Activated CD8-positive, alpha-beta memory T cell treated with anti-CD3 and anti-CD28 coated beads for 36 hours (primary cell): Measurements from ENCODE around the gene DUSP1. TPM values are rescaled to one million over a fixed set of nuclear protein-coding genes. Genes with fewer than 3 reads are reported as not detected.
"Not testable (repeated sequence)": the region's sequence is repeated elsewhere in the genome, so short reads cannot be mapped to it uniquely, and the experiment has no call there.

Experiments
- CTCF ChIA-PET: fragments of 350-600 bp; sonication (Branson Sonifier 250); formaldehyde crosslinking; loops from one replicate; lab custom pipeline; 2021; ENCODE audit warnings: antibody characterized with exemption; lab: Charles Lee
- POLR2A ChIA-PET: fragments of 350-600 bp; sonication (Branson Sonifier 250); formaldehyde crosslinking; loops from one replicate; lab custom pipeline; 2021; ENCODE audit warnings: antibody characterized with exemption; lab: Charles Lee
- total RNA-seq, 2 experiments: library from RNA; stranded (reverse); gene quantifications; one replicate each; pipeline ENCODE4 v1.2.3, GENCODE V29; 2021

Gene DUSP1
- total RNA-seq, 2 experiments from 2014 or later: 7.0 to 7.3 TPM

DNA sequence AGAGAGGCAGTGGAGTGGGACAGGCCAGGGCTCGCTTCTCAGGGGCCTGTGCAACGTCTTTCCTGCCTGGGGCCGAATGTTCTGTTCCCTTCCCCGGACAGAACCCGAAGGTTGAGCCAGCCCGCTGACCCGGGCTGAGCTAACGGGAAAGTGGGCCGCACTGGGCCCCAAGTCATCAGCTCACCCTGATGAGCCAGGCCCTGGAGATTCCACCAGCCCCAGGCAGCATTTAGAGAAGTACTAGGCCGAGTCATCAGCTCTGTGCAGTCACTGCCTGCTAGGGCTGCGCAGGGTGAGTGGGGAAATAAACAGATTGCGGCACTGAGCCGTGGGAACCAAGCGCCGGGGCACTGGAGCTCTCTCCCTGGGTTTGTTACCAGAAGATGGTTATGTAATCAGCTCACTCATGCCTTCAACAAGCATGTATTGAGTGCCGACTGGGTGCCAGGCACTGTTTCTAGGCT, 29.1 kb upstream of the DUSP1 start:
- ChIA-PET POLR2A (interaction anchor here (1.6 kb wide), 1 partner anchor 29 kb away, joined by 4 read pairs; the partner anchor contains the start of gene DUSP1), CTCF (no interaction called here)

GRCh38 chr5:172799416-172799815, 28.4 kb upstream of the DUSP1 start:
- POLR2A ChIA-PET: interaction anchor here (1.6 kb wide), 1 partner anchor 29 kb away, joined by 4 read pairs; the partner anchor contains the start of gene DUSP1
- CTCF ChIA-PET: no interaction called here

GRCh38 chr5:172798422-172799215, 27.6 kb upstream of the DUSP1 start:
- POLR2A ChIA-PET: interaction anchor here (1.2 kb wide), 2 partner anchors 25 to 26 kb away, joined by 3 read pairs; no protein-coding TSS in a partner anchor
- CTCF ChIA-PET: no interaction called here

DNA sequence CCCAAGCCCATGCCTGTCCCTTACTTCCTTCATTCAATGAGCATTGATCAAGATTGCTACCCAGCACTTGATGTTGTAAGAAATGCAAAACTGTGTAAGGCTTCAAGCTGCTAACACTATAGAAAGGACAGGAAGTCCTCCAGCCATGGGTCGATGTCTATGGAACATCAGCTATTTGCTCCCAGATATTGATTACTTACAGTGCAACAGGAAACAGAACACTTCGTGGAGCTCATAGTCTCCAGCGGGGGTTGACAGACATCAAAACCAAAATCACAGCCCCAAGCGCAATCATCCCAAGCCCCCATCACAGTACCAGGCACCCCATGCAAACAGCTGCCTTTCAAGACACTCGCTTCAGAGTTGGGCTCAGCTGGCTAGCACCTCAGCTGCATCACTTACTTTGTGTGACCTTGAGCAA, 26.8 kb upstream of the DUSP1 start:
- CTCF ChIA-PET: no interaction called here
- POLR2A ChIA-PET: interaction anchor here (1.2 kb wide), 2 partner anchors 24 to 26 kb away, joined by 3 read pairs; no protein-coding TSS in a partner anchor

GRCh38 chr5:172796306-172796705, 25.3 kb upstream of the DUSP1 start:
- CTCF ChIA-PET: interaction anchor here (1.1 kb wide), 1 partner anchor 84 kb away, joined by 3 read pairs; no protein-coding TSS in a partner anchor
- POLR2A ChIA-PET: no interaction called here

DNA sequence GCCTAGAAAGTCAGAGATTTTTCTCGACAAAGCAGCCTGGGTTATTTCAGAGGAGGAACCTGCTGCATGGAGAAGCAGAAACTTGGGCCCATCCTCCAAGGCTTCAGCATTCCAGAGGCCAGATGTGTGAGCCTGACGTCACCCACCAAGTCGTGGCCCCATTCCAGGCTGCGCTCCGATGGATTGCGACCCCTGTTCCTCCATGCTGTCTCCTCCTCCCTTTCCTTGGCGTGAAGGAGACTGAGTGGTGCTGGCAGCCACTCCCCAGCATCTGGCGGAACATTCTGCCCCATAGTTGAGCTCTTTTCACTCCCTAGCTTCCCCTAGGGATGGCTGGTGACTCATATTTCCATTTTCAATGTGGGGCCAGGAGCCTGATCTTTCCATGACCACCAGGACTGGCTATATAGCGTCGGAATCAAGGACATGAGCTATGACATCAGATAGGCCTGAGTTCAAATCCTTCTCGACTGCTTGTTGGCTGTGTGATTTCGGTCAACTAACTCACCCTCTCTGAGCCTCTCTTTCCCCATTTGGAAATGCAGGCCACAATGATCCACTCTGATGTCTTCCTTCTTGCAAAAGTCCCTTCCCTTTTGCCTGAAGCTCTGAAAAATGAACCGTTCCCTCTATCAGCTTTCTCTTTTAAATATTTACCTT, 24.5 kb upstream of the DUSP1 start:
- ChIA-PET CTCF (interaction anchor here (1.1 kb wide), 1 partner anchor 83 kb away, joined by 3 read pairs; no protein-coding TSS in a partner anchor), POLR2A (no interaction called here)

DNA sequence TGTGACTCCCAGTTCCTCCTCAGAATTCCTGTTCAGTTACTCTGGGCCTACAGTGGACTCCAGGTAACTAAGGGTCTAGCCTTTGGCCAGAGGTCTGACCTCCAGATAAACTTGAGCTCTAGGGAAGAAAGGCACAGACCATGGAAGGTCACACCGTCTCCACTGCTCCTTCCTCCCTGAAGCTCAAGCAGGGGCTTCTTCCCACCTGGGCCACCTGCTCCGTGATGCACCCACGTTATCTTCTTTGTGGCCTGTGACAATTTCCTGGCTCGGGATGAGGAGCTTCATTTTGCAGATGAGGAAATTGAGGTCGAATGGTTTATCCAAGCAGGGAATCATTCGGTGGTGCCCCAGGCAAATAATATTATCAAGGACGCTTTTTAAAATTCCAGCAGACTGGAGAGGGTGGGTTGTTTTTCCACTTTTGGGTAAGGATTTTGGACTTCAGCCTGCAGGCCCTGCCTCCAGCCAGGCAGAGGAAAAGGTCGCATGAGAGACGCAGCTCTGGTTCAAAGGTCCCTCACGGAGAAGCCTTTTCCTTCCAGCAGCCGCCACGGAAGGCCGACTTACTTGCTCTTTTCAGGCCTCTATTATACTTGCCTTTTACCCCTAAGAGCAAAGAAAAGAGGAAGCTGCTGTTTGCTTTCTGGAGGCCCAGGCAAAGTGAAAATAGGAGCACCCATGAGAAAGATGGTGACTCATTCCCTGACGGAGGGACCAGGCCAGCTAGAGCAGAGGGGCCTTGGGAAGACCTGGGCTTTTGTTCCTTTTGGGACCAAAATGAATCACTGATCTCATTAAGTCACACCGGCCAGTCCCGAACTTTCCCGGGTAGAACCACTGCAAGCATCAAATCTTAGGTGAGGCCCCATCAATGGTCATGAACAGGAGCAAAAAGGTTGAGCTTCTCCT, 22.8 kb upstream of the DUSP1 start:
- POLR2A ChIA-PET: no interaction called here
- CTCF ChIA-PET: no interaction called here

DNA sequence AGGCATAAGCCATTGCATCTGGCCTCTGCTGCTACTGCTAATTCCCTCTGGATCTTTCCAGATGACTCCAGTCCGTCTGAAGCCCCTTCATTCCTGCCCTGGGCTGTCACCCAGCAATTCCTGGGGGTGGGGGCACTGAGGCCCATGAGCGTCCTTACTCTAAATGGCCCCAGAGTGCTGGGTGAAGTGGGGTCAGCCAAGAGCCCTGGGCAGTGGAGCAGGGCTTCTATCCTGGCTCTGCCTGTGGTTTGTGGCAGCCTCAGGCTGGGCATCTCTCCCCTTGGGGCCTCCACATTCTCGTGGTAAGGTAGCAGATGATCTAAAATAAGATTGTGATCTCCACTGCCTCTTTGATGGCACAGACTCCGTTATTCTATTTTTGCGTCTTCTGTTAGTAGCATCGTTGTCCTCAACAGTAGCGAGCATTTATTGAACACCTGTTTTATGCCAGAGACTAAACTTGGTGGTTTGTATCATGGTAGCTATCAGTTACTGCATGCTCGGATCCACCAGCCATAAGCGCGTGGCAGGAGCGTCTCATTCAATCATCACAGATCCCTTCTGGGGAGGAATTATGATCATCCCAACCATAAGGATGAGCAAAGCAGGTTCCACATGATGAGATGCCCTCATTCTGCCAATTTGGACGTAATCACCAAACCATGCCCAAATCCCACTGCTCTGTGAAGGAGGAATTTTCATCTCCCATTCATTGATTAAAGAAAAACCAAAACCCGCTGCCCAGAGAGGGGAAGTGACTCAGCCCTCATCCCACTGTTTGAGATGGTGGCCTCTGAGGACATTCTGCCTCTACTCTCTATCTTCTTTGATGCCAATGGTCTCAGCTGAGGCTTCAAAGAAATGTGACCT, 21.9 kb upstream of the DUSP1 start:
- POLR2A ChIA-PET: no interaction called here
- CTCF ChIA-PET: interaction anchor here (0.6 kb wide), 1 partner anchor 21 kb away, joined by 5 read pairs; no protein-coding TSS in a partner anchor

- ChIA-PET POLR2A (interaction anchor here (1.0 kb wide), 1 partner anchor 20 kb away, joined by 3 read pairs; no protein-coding TSS in a partner anchor), CTCF (interaction anchor here (0.6 kb wide), 1 partner anchor 22 kb away, joined by 5 read pairs; no protein-coding TSS in a partner anchor)
Measured at GRCh38 chr5:172791726-172792445, 20.9 kb upstream of the DUSP1 start.

GRCh38 chr5:172791286-172791685, 20.3 kb upstream of the DUSP1 start:
- ChIA-PET CTCF (no interaction called here), POLR2A (interaction anchor here (1.0 kb wide), 1 partner anchor 19 kb away, joined by 3 read pairs; no protein-coding TSS in a partner anchor)

DNA sequence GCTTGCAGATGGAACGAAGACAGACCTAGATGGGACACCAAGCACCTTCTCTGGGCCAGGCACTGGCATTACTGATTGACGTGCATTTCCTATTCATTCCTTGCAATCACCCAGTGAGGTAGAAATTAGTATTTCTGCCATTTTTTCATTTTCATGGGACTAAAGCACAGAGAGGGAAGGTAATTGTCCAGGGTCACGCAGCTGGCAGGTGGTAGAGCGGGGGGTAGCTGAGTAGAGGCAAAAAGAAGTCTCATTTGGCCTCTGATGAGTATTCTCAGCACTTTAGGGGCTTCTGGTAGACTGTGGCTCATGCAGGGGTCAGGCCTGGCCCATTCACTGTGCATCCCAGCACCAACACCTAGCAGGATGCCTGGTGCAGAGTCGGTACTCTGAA, 19.5 kb upstream of the DUSP1 start:
- ChIA-PET POLR2A (interaction anchor here (0.6 to 1.0 kb wide), 2 partner anchors 16 to 19 kb away, joined by 3 to 5 read pairs; no protein-coding TSS in a partner anchor), CTCF (no interaction called here)

- ChIA-PET CTCF (no interaction called here), POLR2A (interaction anchor here (0.6 kb wide), 1 partner anchor 17 kb away, joined by 5 read pairs; no protein-coding TSS in a partner anchor)
Measured at GRCh38 chr5:172789687-172790495, 18.9 kb upstream of the DUSP1 start.

- CTCF ChIA-PET: interaction anchor here (0.6 kb wide), 1 partner anchor 339 kb away, joined by 3 read pairs; no protein-coding TSS in a partner anchor
- POLR2A ChIA-PET: no interaction called here
Measured at GRCh38 chr5:172788771-172789686, 18.0 kb upstream of the DUSP1 start.

- POLR2A ChIA-PET, CTCF ChIA-PET: not testable (repeated sequence)
Measured at GRCh38 chr5:172787538-172787937, 16.5 kb upstream of the DUSP1 start.

GRCh38 chr5:172786736-172787462, 15.9 kb upstream of the DUSP1 start:
- POLR2A ChIA-PET: no interaction called here
- CTCF ChIA-PET: no interaction called here
